SK-N-SH treated with all-trans-retinoic acid at 6 μM for 48 hours (cell line): ENCODE data around the gene OXER1.

Source experiments
- ATAC-seq: fragments of 200-7000 bp; cut with Tn5 transposase; 3 replicates; pipeline ENCODE4 v1.9.1; 2020; ENCODE audit warnings: mild to moderate bottlenecking, moderate library complexity
- ARNTL ChIP-seq: fragments of 450-650 bp; formaldehyde crosslinking; IDR thresholded peaks from 2 replicates; pipeline ENCODE4 v1.5.0; 2020; ENCODE audit warnings: low read depth, mild to moderate bottlenecking, moderate library complexity, borderline replicate concordance
- BACH2 ChIP-seq: fragments of 250-450 bp; sonication (Bioruptor Pico); IDR thresholded peaks from 2 replicates; pipeline ENCODE4 v1.9.0; 2021; ENCODE audit warnings: mild to moderate bottlenecking, borderline replicate concordance
- CREB5 ChIP-seq: fragments of 250-450 bp; sonication (Bioruptor Pico); IDR thresholded peaks from 2 replicates; pipeline ENCODE4 v1.5.1; 2020; ENCODE audit warnings: low read depth, mild to moderate bottlenecking, moderate library complexity
- CSDC2 ChIP-seq: fragments of 250-450 bp; sonication (Bioruptor Pico); IDR thresholded peaks from 2 replicates; pipeline ENCODE4 v1.5.0; 2020; ENCODE audit warnings: mild to moderate bottlenecking, moderate library complexity
- CSRNP3 ChIP-seq: fragments of 250-450 bp; sonication (Bioruptor Pico); IDR thresholded peaks from 2 replicates; pipeline ENCODE4 v1.5.1; 2021; ENCODE audit warnings: mild to moderate bottlenecking, moderate library complexity
- ESRRG ChIP-seq: fragments of 250-450 bp; sonication (Bioruptor Pico); IDR thresholded peaks from 2 replicates; pipeline ENCODE4 v1.6.1; 2021; ENCODE audit warnings: mild to moderate bottlenecking
- GLIS3 ChIP-seq: fragments of 250-450 bp; sonication (Bioruptor Pico); IDR thresholded peaks from 2 replicates; pipeline ENCODE4 v1.5.0; 2020; ENCODE audit warnings: mild to moderate bottlenecking, moderate library complexity
- ISL1 ChIP-seq: fragments of 250-450 bp; sonication (Bioruptor Pico); IDR thresholded peaks from 2 replicates; pipeline ENCODE4 v2.1.2; 2022; ENCODE audit warnings: mild to moderate bottlenecking, moderate library complexity
- PATZ1 ChIP-seq: fragments of 250-450 bp; sonication (Bioruptor Pico); IDR thresholded peaks from 2 replicates; pipeline ENCODE4 v1.8.0; 2020; ENCODE audit warnings: mild to moderate bottlenecking, moderate library complexity, borderline replicate concordance
- POU6F1 ChIP-seq: fragments of 250-450 bp; sonication (Bioruptor Pico); IDR thresholded peaks from 2 replicates; pipeline ENCODE4 v1.8.0; 2021; ENCODE audit warnings: low read depth, mild to moderate bottlenecking, moderate library complexity, borderline replicate concordance
- PPARA ChIP-seq: fragments of 250-450 bp; sonication (Bioruptor Pico); IDR thresholded peaks from 2 replicates; pipeline ENCODE4 v1.5.0; 2020; ENCODE audit warnings: mild to moderate bottlenecking, borderline replicate concordance
- SNAI2 ChIP-seq: fragments of 250-450 bp; sonication (Bioruptor Pico); IDR thresholded peaks from 2 replicates; pipeline ENCODE4 v1.5.0; 2020; ENCODE audit warnings: mild to moderate bottlenecking, moderate library complexity
- TCF4 ChIP-seq: fragments of 250-450 bp; sonication (Bioruptor Pico); IDR thresholded peaks from 2 replicates; pipeline ENCODE4 v1.8.0; 2021; ENCODE audit warnings: mild to moderate bottlenecking, moderate library complexity, borderline replicate concordance
- TOX ChIP-seq: fragments of 250-450 bp; sonication (Bioruptor Pico); IDR thresholded peaks from 2 replicates; pipeline ENCODE4 v1.8.0; 2021; ENCODE audit warnings: mild to moderate bottlenecking, moderate library complexity, borderline replicate concordance
- ZFP3 ChIP-seq: fragments of 250-450 bp; sonication (Bioruptor Pico); IDR thresholded peaks from 2 replicates; pipeline ENCODE4 v1.5.0; 2020; ENCODE audit warnings: mild to moderate bottlenecking, moderate library complexity
- ZFP30 ChIP-seq: fragments of 450-650 bp; formaldehyde crosslinking; IDR thresholded peaks from 2 replicates; pipeline ENCODE4 v1.5.0; 2022; ENCODE audit warnings: mild to moderate bottlenecking, moderate library complexity
- ZNF565 ChIP-seq: fragments of 450-650 bp; formaldehyde crosslinking; conservative IDR thresholded peaks from 2 replicates; pipeline ENCODE4 v1.5.0; 2020; ENCODE audit warnings: low read depth, mild to moderate bottlenecking, moderate library complexity
- ZNF70 ChIP-seq: fragments of 450-650 bp; formaldehyde crosslinking; IDR thresholded peaks from 2 replicates; pipeline ENCODE4 v1.5.0; 2020; ENCODE audit warnings: mild to moderate bottlenecking, moderate library complexity
- ZNF8 ChIP-seq: fragments of 450-650 bp; formaldehyde crosslinking; IDR thresholded peaks from 2 replicates; pipeline ENCODE4 v1.5.0; 2020; ENCODE audit warnings: mild to moderate bottlenecking, moderate library complexity

Gene OXER1

GRCh38 chr2:42765686-42766085 lies 1.8 kb upstream of the OXER1 start:
- ATAC-seq, result no peak
- TF ChIP-seq PPARA (no peak), BACH2 (CRISPR knock-in tag) (no peak), SNAI2 (CRISPR knock-in tag) (no peak), CSRNP3 (CRISPR knock-in tag) (no peak), CSDC2 (CRISPR knock-in tag) (no peak), POU6F1 (CRISPR knock-in tag) (no peak), PATZ1 (CRISPR knock-in tag) (no peak)

- TF ChIP-seq PPARA, result no peak
- TF ChIP-seq CSDC2 (CRISPR knock-in tag), result no peak
- TF ChIP-seq BACH2 (CRISPR knock-in tag), result no peak
- TF ChIP-seq ESRRG, result no peak
- TF ChIP-seq CSRNP3 (CRISPR knock-in tag), result no peak
- TF ChIP-seq PATZ1 (CRISPR knock-in tag), result no peak
- TF ChIP-seq, all 23 proteins: peak for 0
- no peak for ATAC-seq
Observed at GRCh38 chr2:42764901-42765300, 966 bp upstream of the OXER1 start.

- no peak for TF ChIP-seq ARNTL
- TF ChIP-seq TOX, result no peak
- no peak for TF ChIP-seq CREB5 (CRISPR knock-in tag)
- TF ChIP-seq ISL1 (CRISPR knock-in tag), result no peak
- no peak for TF ChIP-seq ZNF70 (CRISPR knock-in tag)
- TF ChIP-seq ESRRG, result no peak
- TF ChIP-seq ZNF8 (CRISPR knock-in tag), result no peak
- TF ChIP-seq ZNF565 (CRISPR knock-in tag), result no peak
- no peak for TF ChIP-seq ZFP30 (CRISPR knock-in tag)
- TF ChIP-seq TCF4 (CRISPR knock-in tag), result no peak
- no peak for TF ChIP-seq POU6F1 (CRISPR knock-in tag)
- no peak for TF ChIP-seq GLIS3 (CRISPR knock-in tag)
- TF ChIP-seq ZFP3 (CRISPR knock-in tag), result no peak
Observed at GRCh38 chr2:42762823-42763804, 821 bp downstream of the OXER1 start.

More at GRCh38 chr2:42762823-42763804, 821 bp downstream of the OXER1 start:
- ATAC-seq, result no peak
